EH (cell line): ENCODE data around the gene PSMB1.
A peak's percentile ranks its signal among the peaks of the same experiment; 100 is the strongest.
"Not testable (repeated sequence)": the region's sequence is repeated elsewhere in the genome, so short reads cannot be mapped to it uniquely, and the experiment has no call there.

Source experiments
- DNase-seq: peaks from one replicate; pipeline ENCODE4 v3.0.0-alpha.2; 2015; ENCODE audit warnings: low read depth

PSMB1 gene

GRCh38 chr6:170535004-170535403 lies 18.1 kb downstream of the PSMB1 start:
- DNase-seq = no peak

- DNase-seq = no peak
These were observed 19.3 kb downstream of the PSMB1 start for GRCh38 chr6:170533792-170534191.

- DNase-seq = no peak
These were observed 20.1 kb downstream of the PSMB1 start for GRCh38 chr6:170532867-170533488.

- DNase-seq = peak; percentile 80
These were observed 23.2 kb downstream of the PSMB1 start for GRCh38 chr6:170529839-170530469.

- not testable (repeated sequence) for DNase-seq
These were observed 25.1 kb downstream of the PSMB1 start for GRCh38 chr6:170527995-170528394.

GRCh38 chr6:170525795-170526194 lies 27.3 kb downstream of the PSMB1 start:
- DNase-seq = no peak

- DNase-seq = no peak
These were observed 29.0 kb downstream of the PSMB1 start for GRCh38 chr6:170524172-170524502.

GRCh38 chr6:170523256-170524171 lies 29.6 kb downstream of the PSMB1 start:
- peak; percentile 21 for DNase-seq

- DNase-seq = peak; percentile 19
These were observed 30.4 kb downstream of the PSMB1 start for GRCh38 chr6:170522565-170523183.

- peak; percentile 81 for DNase-seq
These were observed 36.1 kb downstream of the PSMB1 start for GRCh38 chr6:170516783-170517616.

GRCh38 chr6:170514908-170515307 lies 38.2 kb downstream of the PSMB1 start:
- DNase-seq = no peak

- DNase-seq = no peak
These were observed 40.9 kb downstream of the PSMB1 start for GRCh38 chr6:170512249-170512648.

- no peak for DNase-seq
These were observed 42.5 kb downstream of the PSMB1 start for GRCh38 chr6:170510631-170511030.

GRCh38 chr6:170509723-170510018 lies 43.4 kb downstream of the PSMB1 start:
- no peak for DNase-seq

GRCh38 chr6:170508892-170509722 lies 44.0 kb downstream of the PSMB1 start:
- DNase-seq = not testable (repeated sequence)

- not testable (repeated sequence) for DNase-seq
These were observed 44.8 kb downstream of the PSMB1 start for GRCh38 chr6:170508275-170508674.

- not testable (repeated sequence) for DNase-seq
These were observed 45.4 kb downstream of the PSMB1 start for GRCh38 chr6:170507728-170508127.

GRCh38 chr6:170506446-170506845 lies 46.7 kb downstream of the PSMB1 start:
- no peak for DNase-seq

GRCh38 chr6:170505306-170505705 lies 47.8 kb downstream of the PSMB1 start:
- no peak for DNase-seq

- no peak for DNase-seq
These were observed 48.6 kb downstream of the PSMB1 start for GRCh38 chr6:170504479-170504878.

GRCh38 chr6:170503414-170503761 lies 49.7 kb downstream of the PSMB1 start:
- no peak for DNase-seq
